Stimulated activated CD8-positive, alpha-beta memory T cell treated with anti-CD3 and anti-CD28 coated beads, Interleukin-7, amount 100 ng/mL, for 24 hours (primary cell): Measurements from ENCODE around the gene EQTN.
"Not testable (repeated sequence)": the region's sequence is repeated elsewhere in the genome, so short reads cannot be mapped to it uniquely, and the experiment has no call there.

Source experiments
- DNase-seq: peaks from one replicate; pipeline ENCODE4 v3.0.0-alpha.2; 2020; ENCODE audit warnings: low read depth

Gene EQTN

GRCh38 chr9:27292659-27293405, 4.1 kb downstream of the EQTN start:
- no peak for DNase-seq

GRCh38 chr9:27291292-27291691, 5.7 kb downstream of the EQTN start:
- DNase-seq, result no peak

- DNase-seq, result no peak
Measured at GRCh38 chr9:27282269-27282668, 14.7 kb downstream of the EQTN start.

GRCh38 chr9:27280860-27281259, 16.1 kb downstream of the EQTN start:
- no peak for DNase-seq

- DNase-seq, result no peak
Measured at GRCh38 chr9:27280249-27280648, 16.7 kb downstream of the EQTN start.

- no peak for DNase-seq
Measured at GRCh38 chr9:27279611-27280010, 17.3 kb downstream of the EQTN start.

- no peak for DNase-seq
Measured at GRCh38 chr9:27278374-27278773, 18.6 kb downstream of the EQTN start.

GRCh38 chr9:27276193-27277030, 20.5 kb downstream of the EQTN start:
- no peak for DNase-seq

GRCh38 chr9:27273186-27273585, 23.8 kb downstream of the EQTN start:
- no peak for DNase-seq

- no peak for DNase-seq
Measured at GRCh38 chr9:27272103-27272502, 24.8 kb downstream of the EQTN start.

GRCh38 chr9:27261517-27262211, 35.3 kb downstream of the EQTN start:
- DNase-seq, result no peak

GRCh38 chr9:27260789-27261516, 36.0 kb downstream of the EQTN start:
- no peak for DNase-seq

GRCh38 chr9:27258662-27259061, 38.3 kb downstream of the EQTN start:
- no peak for DNase-seq

GRCh38 chr9:27248702-27249101, 48.2 kb downstream of the EQTN start:
- DNase-seq, result no peak

GRCh38 chr9:27247756-27248155, 49.2 kb downstream of the EQTN start:
- DNase-seq, result no peak

- DNase-seq, result not testable (repeated sequence)
Measured at GRCh38 chr9:27239648-27240047, 57.3 kb downstream of the EQTN start.
